MCF 10A (cell line): ENCODE results near the gene NR1D2. TPM values are rescaled to one million over a fixed set of nuclear protein-coding genes. Genes with fewer than 3 reads are reported as not detected.

Experiments
- BruUV-seq: library from RNA; stranded (reverse); fragments of 400-500 nt; replicated peaks from 2 replicates; lab custom pipeline; 2021; lab: Mats Ljungman, UMichigan
- CTCF ChIA-PET: fragments of 300-600 bp; sonication (Branson Sonifier 250); formaldehyde crosslinking; extraction: SDS; loops from one replicate; lab custom pipeline; 2021; ENCODE audit warnings: antibody characterized with exemption, inconsistent platforms; lab: Yijun Ruan, JAX
- POLR2A ChIA-PET: fragments of 300-600, 350-650 bp; sonication (Branson Sonifier 250); formaldehyde crosslinking; extraction: SDS; loops from one replicate; lab custom pipeline; 2020; ENCODE audit warnings: antibody characterized with exemption, inconsistent platforms; lab: Yijun Ruan, JAX
- DNase-seq: peaks from one replicate; pipeline ENCODE4 v3.0.0-alpha.2; 2018; ENCODE audit not compliant: unreplicated experiment
- H3K27ac Mint-ChIP-seq: one replicate; pipeline ENCODE4 v1.8.0; 2022; ENCODE audit warnings: mild to moderate bottlenecking, low read depth, mixed read lengths; ENCODE audit not compliant: unreplicated experiment
- H3K27me3 Mint-ChIP-seq: one replicate; pipeline ENCODE4 v1.8.0; 2022; ENCODE audit warnings: mixed read lengths; ENCODE audit not compliant: insufficient read depth, unreplicated experiment
- H3K36me3 Mint-ChIP-seq: one replicate; pipeline ENCODE4 v1.8.0; 2022; ENCODE audit warnings: mild to moderate bottlenecking, moderate library complexity, mixed read lengths; ENCODE audit not compliant: insufficient read depth, unreplicated experiment
- H3K4me1 Mint-ChIP-seq: one replicate; pipeline ENCODE4 v1.8.0; 2022; ENCODE audit warnings: mixed read lengths; ENCODE audit not compliant: insufficient read depth, unreplicated experiment
- H3K4me3 Mint-ChIP-seq: one replicate; pipeline ENCODE4 v1.8.0; 2022; ENCODE audit warnings: mild to moderate bottlenecking, moderate library complexity, mixed read lengths; ENCODE audit not compliant: unreplicated experiment
- H3K9me3 Mint-ChIP-seq: one replicate; pipeline ENCODE4 v1.8.0; 2022; ENCODE audit warnings: mixed read lengths; ENCODE audit not compliant: unreplicated experiment
- intact Hi-C: fragments of 100-400 bp; cut with micrococcal nuclease; formaldehyde crosslinking; loops from 2 replicates; pipeline ENCODE4 v1.14.1; 2022
- total RNA-seq: library from RNA; stranded (reverse); gene quantifications from 2 replicates; pipeline ENCODE4 v1.2.3, GENCODE V29; 2022
- TF ChIP-seq, protein P1 (sequence below): fragments of 200-600 bp; IDR thresholded peaks from one replicate; pipeline ENCODE4 v1.8.0; 2022; ENCODE audit warnings: antibody characterized with exemption, mild to moderate bottlenecking; ENCODE audit not compliant: unreplicated experiment

NR1D2 gene
- total RNA-seq, 1 experiment from 2014 or later: 19.4 TPM

- BruUV-seq: no TSS peak
- DNase-seq: peak; percentile 73
- intact Hi-C loops: loop anchor here (1.0 to 10.0 kb wide), 7 partner anchors 86 to 684 kb away; no protein-coding TSS in a partner anchor
- ChIA-PET POLR2A (no interaction called here), CTCF (interaction anchor here (0.5 to 7.6 kb wide), 26 partner anchors 11 to 684 kb away, joined by 3 to 87 read pairs (median 4); no protein-coding TSS in a partner anchor)
- H3K4me1 Mint-ChIP-seq: peaks cover 5% of the 10 kb centered on the region
- H3K4me3 Mint-ChIP-seq: no peak overlapping the region
- no peak overlapping the region for H3K27ac Mint-ChIP-seq
- TF ChIP-seq, protein P1, sequence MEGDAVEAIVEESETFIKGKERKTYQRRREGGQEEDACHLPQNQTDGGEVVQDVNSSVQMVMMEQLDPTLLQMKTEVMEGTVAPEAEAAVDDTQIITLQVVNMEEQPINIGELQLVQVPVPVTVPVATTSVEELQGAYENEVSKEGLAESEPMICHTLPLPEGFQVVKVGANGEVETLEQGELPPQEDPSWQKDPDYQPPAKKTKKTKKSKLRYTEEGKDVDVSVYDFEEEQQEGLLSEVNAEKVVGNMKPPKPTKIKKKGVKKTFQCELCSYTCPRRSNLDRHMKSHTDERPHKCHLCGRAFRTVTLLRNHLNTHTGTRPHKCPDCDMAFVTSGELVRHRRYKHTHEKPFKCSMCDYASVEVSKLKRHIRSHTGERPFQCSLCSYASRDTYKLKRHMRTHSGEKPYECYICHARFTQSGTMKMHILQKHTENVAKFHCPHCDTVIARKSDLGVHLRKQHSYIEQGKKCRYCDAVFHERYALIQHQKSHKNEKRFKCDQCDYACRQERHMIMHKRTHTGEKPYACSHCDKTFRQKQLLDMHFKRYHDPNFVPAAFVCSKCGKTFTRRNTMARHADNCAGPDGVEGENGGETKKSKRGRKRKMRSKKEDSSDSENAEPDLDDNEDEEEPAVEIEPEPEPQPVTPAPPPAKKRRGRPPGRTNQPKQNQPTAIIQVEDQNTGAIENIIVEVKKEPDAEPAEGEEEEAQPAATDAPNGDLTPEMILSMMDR: peak; percentile 95
- H3K27me3 Mint-ChIP-seq: no peaks in the 10 kb centered on the region
- no peaks in the 10 kb centered on the region for H3K9me3 Mint-ChIP-seq
- H3K36me3 Mint-ChIP-seq: peaks cover 6% of the 10 kb centered on the region
These were observed 54.0 kb downstream of the NR1D2 start for GRCh38 chr3:23999012-23999641.

GRCh38 chr3:24002129-24002528 is 57.0 kb downstream of the NR1D2 start:
- Mint-ChIP-seq H3K9me3 (no peaks in the 10 kb centered on the region), H3K27me3 (no peaks in the 10 kb centered on the region), H3K27ac (no peak overlapping the region), H3K4me3 (no peak overlapping the region), H3K4me1 (peaks cover 5% of the 10 kb centered on the region), H3K36me3 (no peaks in the 10 kb centered on the region)
- BruUV-seq: no TSS peak
- intact Hi-C loops: no loop called here
- CTCF ChIA-PET: interaction anchor here (0.6 to 7.6 kb wide), 3 partner anchors 86 to 1081 kb away, joined by 3 to 87 read pairs (median 6); no protein-coding TSS in a partner anchor
- no peak for DNase-seq
- TF ChIP-seq, protein P1: no peak
- POLR2A ChIA-PET: interaction anchor here (0.6 kb wide), 1 partner anchor 238 kb away, joined by 3 read pairs; no protein-coding TSS in a partner anchor

DNA sequence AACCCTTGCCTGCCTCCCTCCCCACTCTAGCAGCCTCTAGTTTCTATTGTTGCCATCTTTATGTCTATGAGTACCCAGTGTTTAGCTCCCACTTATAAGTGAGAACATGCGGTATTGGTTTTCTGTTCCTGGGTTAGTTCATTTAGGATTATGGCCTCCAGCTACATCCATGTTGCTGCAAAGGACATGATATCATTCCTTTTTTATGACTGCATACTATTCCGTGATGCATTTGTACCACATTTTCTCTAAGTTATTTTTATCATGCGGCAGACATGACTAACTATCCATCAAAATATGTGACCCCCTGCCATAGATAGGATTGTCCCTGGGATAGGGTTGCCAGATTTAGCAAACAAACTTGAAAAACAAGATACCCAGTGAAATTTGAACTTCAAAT is 58.4 kb downstream of the NR1D2 start:
- H3K36me3 Mint-ChIP-seq: no peaks in the 10 kb centered on the region
- no TSS peak for BruUV-seq
- POLR2A ChIA-PET: no interaction called here
- CTCF ChIA-PET: interaction anchor here (0.5 to 1.0 kb wide), 4 partner anchors 24 to 235 kb away, joined by 3 to 4 read pairs (median 3); no protein-coding TSS in a partner anchor
- TF ChIP-seq, protein P1: no peak
- intact Hi-C loops: no loop called here
- DNase-seq: no peak
- no peak overlapping the region for H3K27ac Mint-ChIP-seq
- H3K27me3 Mint-ChIP-seq: no peaks in the 10 kb centered on the region
- no peaks in the 10 kb centered on the region for H3K9me3 Mint-ChIP-seq
- peaks cover 5% of the 10 kb centered on the region for H3K4me1 Mint-ChIP-seq
- no peak overlapping the region for H3K4me3 Mint-ChIP-seq

DNA sequence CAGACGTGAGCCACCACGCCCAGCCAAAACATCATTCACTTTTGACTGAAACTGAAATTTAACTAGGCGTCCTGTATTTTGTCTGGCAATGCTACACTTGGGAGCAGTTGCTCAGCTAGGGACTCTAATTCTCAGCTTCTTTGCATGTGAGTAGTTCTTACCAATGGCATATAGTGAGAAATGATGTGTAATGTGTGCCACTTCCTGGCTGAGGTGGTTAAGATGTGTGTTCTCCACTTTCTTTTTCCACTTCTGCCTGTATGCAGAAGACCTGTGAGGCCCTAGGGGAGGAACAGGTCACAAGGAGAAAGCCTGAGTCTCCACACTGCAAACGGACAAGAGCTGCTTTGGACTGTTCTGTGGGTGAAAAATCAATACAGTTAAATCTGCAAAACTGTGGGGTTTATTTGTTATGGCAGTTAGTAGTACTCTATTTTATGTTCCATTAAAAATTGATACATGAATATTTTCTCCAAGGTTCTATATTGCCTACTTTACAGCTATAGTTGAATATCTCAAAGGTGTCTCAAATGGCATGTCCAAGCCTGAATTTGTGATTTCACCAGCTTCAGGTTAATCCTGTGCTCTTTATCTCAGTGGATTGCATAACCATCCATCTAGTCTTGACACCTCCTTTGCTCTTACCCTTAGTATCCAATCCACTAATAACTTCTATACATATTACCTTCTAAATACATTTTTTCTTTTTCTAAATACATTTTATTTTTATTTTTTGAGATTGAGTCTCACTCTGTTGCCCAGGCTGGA is 59.3 kb downstream of the NR1D2 start:
- ChIA-PET CTCF (interaction anchor here (0.5 to 2.0 kb wide), 6 partner anchors 23 to 234 kb away, joined by 3 to 8 read pairs (median 4); no protein-coding TSS in a partner anchor), POLR2A (interaction anchor here (0.9 kb wide), 1 partner anchor 63 kb away, joined by 3 read pairs; no protein-coding TSS in a partner anchor)
- BruUV-seq: no TSS peak
- H3K4me3 Mint-ChIP-seq: no peak overlapping the region
- H3K4me1 Mint-ChIP-seq: no peaks in the 10 kb centered on the region
- no peak overlapping the region for H3K27ac Mint-ChIP-seq
- H3K27me3 Mint-ChIP-seq: no peaks in the 10 kb centered on the region
- H3K36me3 Mint-ChIP-seq: no peaks in the 10 kb centered on the region
- no peaks in the 10 kb centered on the region for H3K9me3 Mint-ChIP-seq
- TF ChIP-seq, protein P1: no peak
- intact Hi-C loops: no loop called here
- peak; percentile 35 for DNase-seq
